ENCODE data around the gene ZFAND4. TPM values are rescaled to one million over a fixed set of nuclear protein-coding genes. Genes with fewer than 3 reads are reported as not detected.

ZFAND4 gene
- total and polyA plus RNA-seq, 2 donors (not counting 1 experiment from before 2014, with no cell fraction given) = 2.5 to 9.6 TPM

- Histone ChIP-seq H3K4me3 (replicated peaks in 1 of 4; ENCODE audit: control extremely low read depth in 1 of 4, insufficient read depth in 1 of 4, low read depth in 3 of 4, low read length in 4 of 4) (no peak overlapping the region), H3K9ac (ENCODE audit: insufficient read depth, low read length) (no peak overlapping the region), H3K9me3 (ENCODE audit: control insufficient read depth, insufficient read depth, low read depth, low read length) (no peaks in the 10 kb centered on the region), H3K4me1 (ENCODE audit: control insufficient read depth, extremely low read depth, insufficient read depth, low read length) (peaks cover 2% of the 10 kb centered on the region), H3K27me3 (ENCODE audit: control insufficient read depth, insufficient read depth, low read length) (no peaks in the 10 kb centered on the region), H3K27ac (ENCODE audit: insufficient read depth, low read length) (no peak overlapping the region), H3K79me2 (ENCODE audit: control insufficient read depth, insufficient read depth, low read length) (no peaks in the 10 kb centered on the region), H2AFZ (ENCODE audit: low read length) (no peak overlapping the region), H3K36me3 (ENCODE audit: control insufficient read depth, insufficient read depth, low read length) (no peaks in the 10 kb centered on the region), H3K4me2 (ENCODE audit: extremely low read depth, insufficient read depth, low read length) (no peak overlapping the region), H4K20me1 (ENCODE audit: control insufficient read depth, extremely low read depth, insufficient read depth, low read length) (no peaks in the 10 kb centered on the region)
- no peak for DNase-seq (ENCODE audit: low read depth in 2 of 2)
- TF ChIP-seq CTCF (conservative IDR thresholded peaks at IDR 0.05 in 1 of 2, IDR thresholded peaks at IDR 0.05 in 1 of 2; ENCODE audit: low read depth in 1 of 2, low read length in 2 of 2) = no peak
- TF ChIP-seq EZH2 (IDR thresholded peaks at IDR 0.05; ENCODE audit: low read length, missing control alignments) = no peak
Observed at GRCh38 chr10:45585131-45585530, 87.4 kb downstream of the ZFAND4 start.

GRCh38 chr10:45582386-45582781 lies 90.2 kb downstream of the ZFAND4 start:
- DNase-seq (ENCODE audit: low read depth in 2 of 2) = no peak
- Histone ChIP-seq H2AFZ (ENCODE audit: low read length) (no peak overlapping the region), H4K20me1 (ENCODE audit: control insufficient read depth, extremely low read depth, insufficient read depth, low read length) (no peaks in the 10 kb centered on the region), H3K79me2 (ENCODE audit: control insufficient read depth, insufficient read depth, low read length) (no peaks in the 10 kb centered on the region), H3K9me3 (ENCODE audit: control insufficient read depth, insufficient read depth, low read depth, low read length) (no peaks in the 10 kb centered on the region), H3K4me3 (replicated peaks in 1 of 4; ENCODE audit: control extremely low read depth in 1 of 4, insufficient read depth in 1 of 4, low read depth in 3 of 4, low read length in 4 of 4) (no peak overlapping the region), H3K36me3 (ENCODE audit: control insufficient read depth, insufficient read depth, low read length) (no peaks in the 10 kb centered on the region), H3K27ac (ENCODE audit: insufficient read depth, low read length) (no peak overlapping the region), H3K27me3 (ENCODE audit: control insufficient read depth, insufficient read depth, low read length) (no peaks in the 10 kb centered on the region), H3K4me1 (ENCODE audit: control insufficient read depth, extremely low read depth, insufficient read depth, low read length) (peaks cover 2% of the 10 kb centered on the region), H3K4me2 (ENCODE audit: extremely low read depth, insufficient read depth, low read length) (no peak overlapping the region), H3K9ac (ENCODE audit: insufficient read depth, low read length) (no peak overlapping the region)
- TF ChIP-seq EZH2 (IDR thresholded peaks at IDR 0.05; ENCODE audit: low read length, missing control alignments) = no peak
- no peak for TF ChIP-seq CTCF (conservative IDR thresholded peaks at IDR 0.05 in 1 of 2, IDR thresholded peaks at IDR 0.05 in 1 of 2; ENCODE audit: low read depth in 1 of 2, low read length in 2 of 2)

- no peaks in the 10 kb centered on the region for H3K9me3 ChIP-seq (ENCODE audit: control insufficient read depth, insufficient read depth, low read depth, low read length)
- H3K4me3 ChIP-seq (replicated peaks in 1 of 4; ENCODE audit: control extremely low read depth in 1 of 4, insufficient read depth in 1 of 4, low read depth in 3 of 4, low read length in 4 of 4) = no peak overlapping the region
- no peak for TF ChIP-seq CTCF (conservative IDR thresholded peaks at IDR 0.05 in 1 of 2, IDR thresholded peaks at IDR 0.05 in 1 of 2; ENCODE audit: low read depth in 1 of 2, low read length in 2 of 2)
- no peak for TF ChIP-seq EZH2 (IDR thresholded peaks at IDR 0.05; ENCODE audit: low read length, missing control alignments)
- no peak overlapping the region for H3K9ac ChIP-seq (ENCODE audit: insufficient read depth, low read length)
- peak overlapping the region; percentile 41 for H3K4me2 ChIP-seq (ENCODE audit: extremely low read depth, insufficient read depth, low read length)
- no peaks in the 10 kb centered on the region for H3K27me3 ChIP-seq (ENCODE audit: control insufficient read depth, insufficient read depth, low read length)
- H3K36me3 ChIP-seq (ENCODE audit: control insufficient read depth, insufficient read depth, low read length) = no peaks in the 10 kb centered on the region
- no peaks in the 10 kb centered on the region for H3K79me2 ChIP-seq (ENCODE audit: control insufficient read depth, insufficient read depth, low read length)
- H3K27ac ChIP-seq (ENCODE audit: insufficient read depth, low read length) = no peak overlapping the region
- H3K4me1 ChIP-seq (ENCODE audit: control insufficient read depth, extremely low read depth, insufficient read depth, low read length) = peaks cover 2% of the 10 kb centered on the region
- DNase-seq (ENCODE audit: low read depth in 2 of 2) = peak; percentile 21 to 23
- H4K20me1 ChIP-seq (ENCODE audit: control insufficient read depth, extremely low read depth, insufficient read depth, low read length) = no peaks in the 10 kb centered on the region
- no peak overlapping the region for H2AFZ ChIP-seq (ENCODE audit: low read length)
Observed at GRCh38 chr10:45581582-45582385, 90.8 kb downstream of the ZFAND4 start.

Measured in fibroblast of lung (primary cell).